H1 (cell line): ENCODE data around the gene SLC8B1. TPM values are rescaled to one million over a fixed set of nuclear protein-coding genes. Genes with fewer than 3 reads are reported as not detected.

ENCODE experiments used
- CTCF ChIA-PET: fragments of 300-600 bp; sonication (Branson Sonifier 250); formaldehyde crosslinking; loops from one replicate; lab custom pipeline; 2021; ENCODE audit not compliant: partially characterized antibody; lab: Charles Lee
- POLR2A ChIA-PET: fragments of 300-600 bp; sonication (Branson Sonifier 250); formaldehyde crosslinking; loops from one replicate; lab custom pipeline; 2021; ENCODE audit warnings: inconsistent platforms; ENCODE audit not compliant: partially characterized antibody; lab: Charles Lee
- DNase-seq, 2 experiments: peaks; one replicate each; pipeline versions ENCODE4 v3.0.0 to v3.0.0-alpha.2; 2010 to 2022; ENCODE audit warnings: low spot score in 2 of 2, low read depth in 1 of 2, mixed read lengths in 1 of 2
- FAIRE-seq: peaks from 2 replicates; lab custom pipeline; 2011; peaks lifted over from hg19 to GRCh38; lab: Jason Lieb, UNC
- H2AFZ ChIP-seq: 2 replicates; pipeline ENCODE4 v1.8.1; 2012; ENCODE audit warnings: low read length, inconsistent platforms
- H2AK5ac ChIP-seq: 2 replicates; pipeline ENCODE4 v1.6.1; 2013; ENCODE audit warnings: low read depth, low read length
- H2BK120ac ChIP-seq: replicated peaks from 2 replicates; pipeline ENCODE3; 2013; ENCODE audit warnings: low read depth, low read length, inconsistent platforms
- H2BK12ac ChIP-seq: 2 replicates; pipeline ENCODE4 v1.6.1; 2013; ENCODE audit warnings: low read depth, low read length
- H2BK15ac ChIP-seq: 2 replicates; pipeline ENCODE4 v1.6.1; 2013; ENCODE audit warnings: low read length
- H2BK20ac ChIP-seq: 2 replicates; pipeline ENCODE4 v1.6.1; 2013; ENCODE audit warnings: low read length
- H2BK5ac ChIP-seq: 2 replicates; pipeline ENCODE4 v1.6.1; 2013; ENCODE audit warnings: low read depth, low read length
- H3K14ac ChIP-seq: 2 replicates; pipeline ENCODE4 v1.6.1; 2013; ENCODE audit warnings: inconsistent platforms; ENCODE audit not compliant: insufficient read length
- H3K18ac ChIP-seq: 2 replicates; pipeline ENCODE4 v1.6.1; 2013; ENCODE audit warnings: low read length; ENCODE audit errors: extremely low read depth
- H3K23ac ChIP-seq: 2 replicates; pipeline ENCODE4 v1.6.1; 2013; ENCODE audit warnings: inconsistent platforms; ENCODE audit not compliant: insufficient read length
- H3K23me2 ChIP-seq: 2 replicates; pipeline ENCODE4 v1.6.1; 2013; ENCODE audit warnings: low read depth, low read length
- H3K27ac ChIP-seq: 2 replicates; pipeline ENCODE4 v1.6.1; 2011; ENCODE audit warnings: low read depth, low read length, inconsistent platforms
- H3K27me3 ChIP-seq, 4 experiments: replicated peaks in 1 of 4; 1 replicate in 1 of 4; 2 replicates in 3 of 4; pipeline versions ENCODE4 v1.6.1 to v1.8.1; 2011 to 2013; ENCODE audit warnings: low read length in 3 of 4, mild to moderate bottlenecking in 3 of 4, inconsistent platforms in 2 of 4, mixed read lengths in 2 of 4, moderate library complexity in 1 of 4; ENCODE audit not compliant: control insufficient read depth in 3 of 4, insufficient read depth in 3 of 4; ENCODE audit errors: extremely low read depth in 1 of 4
- H3K36me3 ChIP-seq, 4 experiments: 2 replicates each; pipeline versions ENCODE4 v1.6.1 to v1.8.1; 2011 to 2013; ENCODE audit warnings: mild to moderate bottlenecking in 4 of 4, low read length in 3 of 4, moderate library complexity in 2 of 4, control low read depth in 1 of 4, inconsistent platforms in 1 of 4; ENCODE audit not compliant: insufficient read depth in 4 of 4, control insufficient read depth in 2 of 4
- H3K4ac ChIP-seq: replicated peaks from 2 replicates; pipeline ENCODE3; 2013; ENCODE audit warnings: low read length, low read depth, mixed read lengths, inconsistent platforms; ENCODE audit not compliant: insufficient read length
- H3K4me1 ChIP-seq, 4 experiments: replicated peaks in 1 of 4; 1 replicate in 1 of 4; 2 replicates in 3 of 4; pipeline versions ENCODE4 v1.6.1 to v1.8.1; 2011 to 2013; ENCODE audit warnings: low read length in 3 of 4, inconsistent platforms in 2 of 4, mixed read lengths in 1 of 4; ENCODE audit not compliant: insufficient read depth in 4 of 4, control insufficient read depth in 3 of 4
- H3K4me2 ChIP-seq, 2 experiments: 2 replicates each; pipeline versions ENCODE4 v1.6.1 to v1.8.1; 2011 to 2013; ENCODE audit warnings: low read depth in 2 of 2, low read length in 2 of 2, control low read depth in 1 of 2, inconsistent platforms in 1 of 2, mild to moderate bottlenecking in 1 of 2; ENCODE audit not compliant: insufficient read depth in 1 of 2
- H3K4me3 ChIP-seq, 4 experiments: fragments of 200-600, 300-600 bp in 1 of 4; sonication (generic), shearing (Covaris generic), sonication (Bioruptor Twin) in 1 of 4; 2 replicates each; pipeline versions ENCODE4 v1.5.1 to v1.8.1; 2011 to 2016; ENCODE audit warnings: low read length in 4 of 4, low read depth in 3 of 4, control low read depth in 2 of 4, inconsistent platforms in 2 of 4, mild to moderate bottlenecking in 2 of 4, mixed read lengths in 1 of 4, moderate library complexity in 1 of 4; ENCODE audit not compliant: insufficient read depth in 2 of 4; ENCODE audit errors: extremely low read depth in 1 of 4
- H3K56ac ChIP-seq: replicated peaks from 2 replicates; pipeline ENCODE3; 2013; ENCODE audit warnings: low read depth, mild to moderate bottlenecking, mixed read lengths, low read length, inconsistent platforms; ENCODE audit not compliant: insufficient read length
- H3K79me1 ChIP-seq: 2 replicates; pipeline ENCODE4 v1.6.1; 2013; ENCODE audit warnings: low read depth, low read length, control low read depth
- H3K79me2 ChIP-seq, 2 experiments: 2 replicates each; pipeline versions ENCODE4 v1.6.1 to v1.8.1; 2012 to 2013; ENCODE audit warnings: low read length in 2 of 2, mild to moderate bottlenecking in 2 of 2, inconsistent platforms in 1 of 2; ENCODE audit not compliant: insufficient read depth in 2 of 2, control insufficient read depth in 1 of 2
- H3K9ac ChIP-seq, 4 experiments: replicated peaks in 1 of 4; 1 replicate in 1 of 4; 2 replicates in 3 of 4; pipeline versions ENCODE4 v1.6.1 to v1.8.1; 2011 to 2013; ENCODE audit warnings: low read depth in 3 of 4, low read length in 3 of 4, control low read depth in 2 of 4, mild to moderate bottlenecking in 2 of 4, moderate library complexity in 2 of 4, inconsistent platforms in 1 of 4; ENCODE audit errors: extremely low read depth in 1 of 4
- H3K9me3 ChIP-seq, 2 experiments: 2 replicates each; pipeline versions ENCODE4 v1.6.1 to v1.8.1; 2012 to 2013; ENCODE audit warnings: mild to moderate bottlenecking in 2 of 2, moderate library complexity in 2 of 2, control low read depth in 1 of 2, inconsistent platforms in 1 of 2, low read depth in 1 of 2, low read length in 1 of 2, mixed read lengths in 1 of 2; ENCODE audit not compliant: insufficient read depth in 2 of 2
- H4K20me1 ChIP-seq, 2 experiments: replicated peaks in 1 of 2; 2 replicates each; pipeline versions ENCODE3 to v1.8.1; 2011 to 2013; ENCODE audit warnings: inconsistent platforms in 2 of 2, low read length in 2 of 2, mild to moderate bottlenecking in 1 of 2; ENCODE audit not compliant: insufficient read depth in 2 of 2, control insufficient read depth in 1 of 2
- H4K5ac ChIP-seq: 2 replicates; pipeline ENCODE4 v1.6.1; 2013; ENCODE audit warnings: low read length, low read depth, mixed read lengths, inconsistent platforms; ENCODE audit not compliant: insufficient read length
- H4K8ac ChIP-seq: 2 replicates; pipeline ENCODE4 v1.8.0; 2013; ENCODE audit warnings: mild to moderate bottlenecking, moderate library complexity, low read length, inconsistent platforms; ENCODE audit not compliant: insufficient read depth; ENCODE audit errors: extremely low read depth
- H4K91ac ChIP-seq: replicated peaks from 2 replicates; pipeline ENCODE3; 2013; ENCODE audit warnings: low read length, mixed read lengths, inconsistent platforms; ENCODE audit not compliant: insufficient read length
- CEBPB ChIP-seq: IDR thresholded peaks from 2 replicates; pipeline ENCODE4 v1.6.1; 2012; ENCODE audit warnings: low read depth, low read length
- SP4 ChIP-seq: IDR thresholded peaks from 2 replicates; pipeline ENCODE4 v1.6.1; 2012; ENCODE audit warnings: low read length, inconsistent platforms
- WGBS, 2 experiments: shearing (Covaris generic) in 1 of 2; methylation state at CpG; one replicate each; pipeline versions ENCODE4 v1.1.6 to v1.1.7; 2013 to 2015; ENCODE audit warnings: low lambda C conversion rate in 2 of 2, mixed read lengths in 2 of 2, inconsistent platforms in 1 of 2, low coverage in 1 of 2, missing lambda C conversion rate in 1 of 2; ENCODE audit not compliant: insufficient replicate concordance in 2 of 2, insufficient coverage in 1 of 2, insufficient read length in 1 of 2; ENCODE audit errors: extremely low coverage in 1 of 2, missing lambda C conversion rate in 1 of 2; 5-methylcytosine and 5-hydroxymethylcytosine counted together
- polyA plus RNA-seq, 7 experiments: library from polyadenylated mRNA; depleted of rRNA in 3 of 7; stranded (reverse) in 5 of 7; unstranded in 2 of 7; fragments of >200 nt in 5 of 7; fragments of 200-250 nt in 2 of 7; gene quantifications; 1 replicate in 5 of 7; 2 replicates in 1 of 7; 4 replicates in 1 of 7; pipeline versions ENCODE4 v1.2.1 to v1.2.3, GENCODE V29; 2011 to 2013; ENCODE audit warnings: missing spikeins in 2 of 7, mixed read lengths in 2 of 7
- total RNA-seq: library from RNA; stranded (reverse); fragmentation: NEBNext Ultra II Directional; extraction: Animal tissue kit (Norgen Biotek cat#: 25700); gene quantifications from 2 replicates; pipeline ENCODE4 v1.2.1, GENCODE V29; 2021

The SLC8B1 gene
- total and polyA plus RNA-seq, 2 of the 8 experiments (the other 6 are each of a cell fraction or from before 2014, with no cell fraction given) = 11.2 to 19.1 TPM

DNA sequence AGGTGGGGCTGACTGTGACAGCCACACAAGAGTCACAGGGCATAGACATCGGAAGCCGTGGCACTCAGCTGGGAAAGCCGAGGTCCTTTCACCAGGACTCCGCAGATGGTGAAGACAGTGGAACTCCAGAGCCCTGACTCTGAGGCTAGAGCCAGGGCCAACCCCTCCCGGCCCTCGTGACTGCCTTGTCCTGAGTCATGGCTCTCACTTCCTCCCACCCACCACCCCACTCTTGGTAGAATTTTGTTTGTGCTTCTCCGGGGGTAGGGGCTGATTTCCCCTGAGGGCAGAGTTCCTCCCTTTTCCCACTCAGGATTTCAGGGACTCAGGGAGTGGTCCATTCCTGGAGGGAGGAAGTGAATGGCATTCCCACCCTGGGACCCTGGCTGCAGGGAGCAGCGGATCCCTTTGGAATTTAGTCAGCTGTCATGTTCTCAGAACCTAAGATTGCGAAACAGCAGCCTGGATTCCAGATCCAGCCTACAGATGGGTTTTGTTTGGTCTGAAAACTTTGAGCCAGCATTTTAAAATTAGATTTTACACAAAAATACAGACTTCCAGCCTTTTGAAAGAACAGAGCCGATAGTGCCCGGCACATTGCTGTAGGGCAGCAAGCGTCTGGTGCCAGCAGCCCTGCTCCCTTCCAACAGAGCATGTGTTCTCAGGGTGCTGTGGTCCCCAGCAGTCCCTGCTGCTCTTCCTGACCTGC, 62.9 kb downstream of the SLC8B1 start:
- Histone ChIP-seq H3K4me3 (no peak overlapping the region), H4K5ac (no peak overlapping the region), H2BK120ac (no peak overlapping the region), H3K36me3 (no peaks in the 10 kb centered on the region; a peak in 2 of 8 replicates), H4K20me1 (peaks cover 0 to 8% of the 10 kb centered on the region in 2 experiments), H3K27me3 (no peaks in the 10 kb centered on the region), H2BK20ac (no peak overlapping the region), H3K4ac (no peak overlapping the region), H3K4me1 (no peaks in the 10 kb centered on the region; a peak in 1 of 7 replicates), H4K8ac (no peak overlapping the region), H3K23ac (no peak overlapping the region), H3K14ac (no peak overlapping the region), H3K18ac (no peak overlapping the region), H4K91ac (no peak overlapping the region), H3K56ac (no peak overlapping the region), H2BK15ac (no peak overlapping the region), H3K9me3 (no peaks in the 10 kb centered on the region), H2BK5ac (no peak overlapping the region), H3K23me2 (no peaks in the 10 kb centered on the region), H2BK12ac (no peak overlapping the region), H3K27ac (no peak overlapping the region), H3K9ac (no peak overlapping the region), H2AK5ac (no peak overlapping the region), H3K4me2 (no peak overlapping the region), H2AFZ (no peak overlapping the region), H3K79me2 (no peaks in the 10 kb centered on the region), H3K79me1 (no peaks in the 10 kb centered on the region)
- FAIRE-seq (no peak), DNase-seq (no peak)
- WGBS, 2 experiments = 95% methylated on average over 12 of the region's 12 CpGs; no CpG with 5 or more reads in 1 of the 2 experiments
- POLR2A ChIA-PET = interaction anchor here (0.9 to 1.8 kb wide), 4 partner anchors 13 to 85 kb away, joined by 3 read pairs; no protein-coding TSS in a partner anchor
- TF ChIP-seq CEBPB = peak; percentile 97
- no peak for TF ChIP-seq SP4
- CTCF ChIA-PET = interaction anchor here (0.6 to 1.4 kb wide), 3 partner anchors 11 to 523 kb away, joined by 3 to 4 read pairs (median 3); partner anchors contain the start of gene TPCN1
